DOHH2 (cell line): Measurements from ENCODE around the gene CSPG5.

ENCODE experiments used
- CTCF ChIP-seq: fragments of 200-600 bp; sonication (generic); IDR thresholded peaks from one replicate; pipeline ENCODE4 v1.5.1; 2014; ENCODE audit warnings: antibody characterized with exemption, mild to moderate bottlenecking, low read depth, low read length; ENCODE audit not compliant: poor library complexity, severe bottlenecking
- EZH2phosphoT487 ChIP-seq: fragments of 200-600 bp; sonication (generic); IDR thresholded peaks from 2 replicates; pipeline ENCODE4 v1.6.1; 2017; ENCODE audit warnings: borderline replicate concordance, mild to moderate bottlenecking, antibody characterized with exemption, low read length, moderate library complexity, mixed read lengths

GRCh38 chr3:47617086-47618010 is 38.7 kb upstream of the CSPG5 start:
- TF ChIP-seq CTCF (no peak), EZH2phosphoT487 (no peak)
